ENCODE results near the gene FAAH2.
"Not testable (repeated sequence)": the region's sequence is repeated elsewhere in the genome, so short reads cannot be mapped to it uniquely, and the experiment has no call there.

The FAAH2 gene

DNA sequence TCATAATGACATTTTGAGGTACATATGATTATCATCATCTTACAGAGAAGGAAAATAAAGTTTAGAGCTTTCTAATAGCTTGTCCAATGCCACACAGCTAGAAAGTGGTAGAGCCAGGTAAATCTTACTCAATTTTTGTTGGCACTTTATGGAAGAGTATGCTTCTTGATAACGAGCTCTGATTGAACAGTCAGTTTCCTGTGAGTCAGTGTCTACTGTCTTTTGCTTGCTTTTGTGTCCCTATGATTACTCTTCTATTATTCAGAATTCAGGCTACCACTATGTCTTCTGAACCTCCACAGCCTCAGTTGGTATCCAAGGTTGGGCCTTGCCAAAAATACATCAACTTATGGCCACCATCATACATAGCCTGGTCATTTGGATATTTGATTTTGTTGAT is 2.6 kb downstream of the FAAH2 start:
- Histone ChIP-seq H3K4me2 (no peak overlapping the region), H3K27ac (no peak overlapping the region), H3K27me3 (peaks cover 57% of the 10 kb centered on the region), H4K20me1 (no peaks in the 10 kb centered on the region; the same call in 1 of the 2 replicates), H3K9me3 (no peaks in the 10 kb centered on the region), H3K4me3 (no peak overlapping the region), H3K36me3 (no peaks in the 10 kb centered on the region), H3K4me1 (no peaks in the 10 kb centered on the region), H3K9ac (no peak overlapping the region)
- TF ChIP-seq Cebpa-rat (IDR thresholded peaks at IDR 0.05) = no peak

DNA sequence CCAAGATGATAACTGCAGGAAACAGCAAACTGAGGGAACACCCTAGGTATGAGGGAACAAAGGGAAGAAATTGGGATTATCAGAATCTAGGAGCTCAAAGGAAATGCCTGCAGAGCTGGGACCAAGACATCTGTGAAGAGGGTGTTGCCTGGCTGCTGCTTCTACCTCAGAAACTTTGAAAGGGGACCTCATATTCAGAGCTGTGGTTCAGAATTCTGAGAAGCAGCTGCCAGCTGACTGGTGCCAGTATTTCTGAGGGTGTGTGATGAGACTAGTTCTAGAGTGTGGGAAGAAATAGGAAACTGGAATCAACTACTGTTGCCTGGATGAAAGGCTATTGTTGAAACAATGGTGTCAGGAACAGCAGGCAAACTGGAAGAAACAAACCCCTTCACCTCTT is 8.5 kb downstream of the FAAH2 start:
- no peak for TF ChIP-seq Cebpa-rat (IDR thresholded peaks at IDR 0.05)
- Histone ChIP-seq H3K9ac (no peak overlapping the region), H3K27ac (no peak overlapping the region), H3K36me3 (no peaks in the 10 kb centered on the region), H4K20me1 (no peaks in the 10 kb centered on the region), H3K4me1 (no peaks in the 10 kb centered on the region), H3K4me3 (no peak overlapping the region), H3K9me3 (peaks cover 12% of the 10 kb centered on the region), H3K4me2 (no peak overlapping the region), H3K27me3 (peaks cover 31% of the 10 kb centered on the region)

DNA sequence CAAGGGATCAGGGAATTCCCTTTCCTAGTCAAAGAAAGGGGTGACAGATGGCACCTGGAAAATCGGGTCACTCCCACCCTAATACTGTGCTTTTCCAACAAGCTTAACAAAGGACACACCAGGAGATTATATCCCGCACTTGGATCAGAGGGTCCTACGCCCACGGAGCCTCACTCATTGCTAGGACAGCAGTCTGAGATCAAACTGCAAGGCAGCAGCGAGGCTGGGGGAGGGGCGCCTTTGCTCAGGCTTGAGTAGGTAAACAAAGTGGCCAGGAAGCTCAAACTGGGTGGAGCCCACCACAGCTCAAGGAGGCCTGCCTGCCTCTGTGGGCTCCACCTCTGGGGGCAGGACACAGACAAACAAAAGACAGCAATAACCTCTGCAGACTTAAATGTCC is 9.2 kb downstream of the FAAH2 start:
- not testable (repeated sequence) for H3K4me2 ChIP-seq, H3K9ac ChIP-seq, H3K36me3 ChIP-seq, H4K20me1 ChIP-seq, H3K4me3 ChIP-seq, H3K4me1 ChIP-seq, H3K27ac ChIP-seq
- peaks cover 31% of the 10 kb centered on the region for H3K27me3 ChIP-seq
- peaks cover 12% of the 10 kb centered on the region for H3K9me3 ChIP-seq

DNA sequence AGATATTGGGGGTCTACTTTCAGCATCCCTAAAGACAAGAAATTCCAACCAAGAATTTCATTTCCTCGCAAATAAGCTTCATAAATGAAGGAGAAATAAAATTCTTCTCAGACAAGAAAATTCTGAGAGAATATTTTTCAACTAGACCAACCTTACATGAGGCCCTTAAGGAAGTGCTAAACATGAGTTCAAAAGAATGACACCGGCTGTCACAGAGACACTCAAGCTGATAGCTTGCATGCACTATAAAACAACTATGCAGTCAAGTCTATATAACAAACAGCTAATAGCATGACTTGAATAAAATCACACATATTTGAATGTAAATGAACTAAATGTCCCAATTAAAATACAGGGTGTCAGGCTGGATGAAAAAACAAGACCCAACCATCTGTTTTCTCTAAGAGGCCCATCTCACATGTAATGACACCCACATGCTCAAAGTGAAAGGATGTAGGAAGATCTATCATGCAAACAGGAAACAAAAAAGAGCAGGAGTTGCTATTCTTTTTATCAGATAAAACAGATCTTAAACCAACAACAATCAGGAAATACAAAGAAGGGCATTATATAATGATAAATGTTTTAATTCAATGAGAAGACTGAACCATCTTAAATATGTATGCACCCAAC is 27.2 kb downstream of the FAAH2 start:
- no peak for TF ChIP-seq Cebpa-rat (IDR thresholded peaks at IDR 0.05)
- H3K36me3 ChIP-seq = no peaks in the 10 kb centered on the region
- peaks cover 16% of the 10 kb centered on the region for H3K9me3 ChIP-seq
- H3K4me3 ChIP-seq = no peak overlapping the region
- H3K4me2 ChIP-seq = no peak overlapping the region
- H4K20me1 ChIP-seq = no peaks in the 10 kb centered on the region
- no peak overlapping the region for H3K27ac ChIP-seq
- H3K4me1 ChIP-seq = no peaks in the 10 kb centered on the region
- H3K27me3 ChIP-seq = peaks cover 18% of the 10 kb centered on the region; the same call in 1 of the 2 replicates
- no peak overlapping the region for H3K9ac ChIP-seq

DNA sequence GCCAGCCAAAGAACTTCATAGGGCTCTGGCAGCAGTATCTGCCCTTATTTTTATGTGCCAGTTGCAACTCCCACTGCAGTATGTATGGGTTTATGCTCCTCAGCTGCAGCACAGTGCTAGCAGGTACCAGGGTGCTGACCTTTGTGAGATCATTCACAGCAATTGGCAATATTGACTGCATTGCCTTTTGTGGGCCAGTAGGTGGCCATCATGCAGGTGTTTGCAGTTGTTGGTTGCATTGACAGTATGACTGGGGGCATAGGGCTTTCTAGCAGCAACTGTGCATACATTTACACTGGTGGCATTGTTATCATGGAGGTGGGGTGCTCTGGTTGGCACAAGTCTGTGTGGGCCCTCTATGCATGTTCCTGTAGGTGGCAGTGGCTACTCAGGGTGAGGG is 42.5 kb downstream of the FAAH2 start:
- Histone ChIP-seq H3K4me1 (no peaks in the 10 kb centered on the region), H3K9ac (no peak overlapping the region), H3K9me3 (peaks cover 26% of the 10 kb centered on the region), H3K27me3 (peaks cover 37% of the 10 kb centered on the region), H3K27ac (no peak overlapping the region), H3K4me3 (no peak overlapping the region), H3K4me2 (no peak overlapping the region), H3K36me3 (no peaks in the 10 kb centered on the region), H4K20me1 (no peaks in the 10 kb centered on the region)
- TF ChIP-seq Cebpa-rat (IDR thresholded peaks at IDR 0.05) = no peak

DNA sequence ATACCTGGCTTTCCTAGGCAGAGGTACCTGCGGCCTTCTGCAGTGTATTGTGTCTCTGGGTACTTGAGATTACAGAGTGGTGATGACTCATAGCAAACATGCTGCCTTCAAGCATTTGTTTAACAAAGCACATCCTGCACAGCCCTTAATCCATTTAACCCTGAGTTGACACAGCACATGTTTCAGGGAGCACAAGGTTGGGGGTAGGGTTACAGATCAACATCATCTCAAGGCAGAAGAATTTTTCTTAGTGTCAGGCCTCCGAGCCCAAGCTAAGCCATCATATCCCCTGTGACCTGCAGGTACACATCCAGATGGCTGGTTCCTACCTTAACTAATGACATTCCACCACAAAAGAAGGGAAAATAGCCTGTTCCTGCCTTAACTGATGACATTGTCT is 49.3 kb downstream of the FAAH2 start:
- not testable (repeated sequence) for H3K4me3 ChIP-seq, H3K4me1 ChIP-seq, H3K4me2 ChIP-seq, H4K20me1 ChIP-seq, H3K9ac ChIP-seq, H3K27ac ChIP-seq, H3K36me3 ChIP-seq
- Histone ChIP-seq H3K9me3 (peaks cover 16% of the 10 kb centered on the region), H3K27me3 (peaks cover 92% of the 10 kb centered on the region)

DNA sequence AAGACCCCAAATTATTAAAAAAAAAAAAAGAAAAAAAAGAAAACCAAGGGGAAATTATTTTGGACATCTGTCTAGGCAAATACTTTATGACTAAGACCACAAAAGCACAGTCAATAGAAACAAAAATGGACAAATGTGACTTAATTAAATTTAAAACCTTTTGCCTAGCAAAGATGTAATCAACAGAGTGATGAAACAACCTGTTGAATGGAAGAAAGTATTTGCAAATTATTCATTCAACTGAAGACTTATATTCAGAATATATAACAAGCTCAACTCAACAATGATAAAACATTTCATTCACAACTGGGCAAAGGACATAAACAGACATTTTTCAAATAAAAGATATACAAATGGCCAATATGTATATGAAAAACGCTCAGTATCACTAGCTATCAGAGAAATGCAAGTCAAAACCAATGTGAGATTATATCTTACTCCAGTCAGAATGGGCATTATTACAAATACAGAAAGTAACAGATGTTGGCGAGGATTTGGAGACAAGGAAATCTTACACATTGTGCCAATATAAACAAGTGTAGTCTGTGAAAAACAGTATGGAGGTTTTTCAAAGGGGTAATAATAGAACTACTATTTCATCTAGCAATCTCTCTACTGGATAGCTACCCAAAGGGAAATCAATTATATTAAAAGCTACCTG is 67.1 kb downstream of the FAAH2 start:
- no peak for TF ChIP-seq Cebpa-rat (IDR thresholded peaks at IDR 0.05)
- Histone ChIP-seq H3K9me3 (peaks cover 7% of the 10 kb centered on the region; the same call in 1 of the 2 replicates), H3K27me3 (peaks cover 18% of the 10 kb centered on the region; the same call in 1 of the 2 replicates)

DNA sequence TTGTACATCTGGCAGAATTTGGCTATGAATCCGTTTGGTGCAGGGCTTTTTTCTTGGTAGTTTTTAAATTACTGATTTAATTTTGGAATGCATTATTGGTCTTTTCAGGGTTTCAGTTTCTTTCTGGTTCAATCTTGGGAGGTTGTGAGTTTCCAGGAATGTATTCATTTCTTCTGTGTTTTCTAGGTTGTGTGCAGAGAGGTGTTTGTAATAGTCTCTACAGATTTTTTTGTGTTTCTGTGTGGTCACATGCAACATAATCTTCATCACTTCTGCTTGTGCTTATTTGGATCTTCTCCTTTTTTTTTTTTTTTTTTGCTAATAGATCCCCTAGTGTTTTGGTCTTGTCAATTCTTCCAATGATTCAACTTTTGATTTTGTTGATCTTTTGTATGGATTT is 77.6 kb downstream of the FAAH2 start:
- Histone ChIP-seq H3K9ac (no peak overlapping the region), H3K36me3 (no peaks in the 10 kb centered on the region), H3K27ac (no peak overlapping the region), H3K9me3 (no peaks in the 10 kb centered on the region), H3K4me2 (no peak overlapping the region), H3K4me3 (no peak overlapping the region), H3K27me3 (peaks cover 59% of the 10 kb centered on the region), H4K20me1 (no peaks in the 10 kb centered on the region), H3K4me1 (no peaks in the 10 kb centered on the region)
- no peak for TF ChIP-seq Cebpa-rat (IDR thresholded peaks at IDR 0.05)

More for the DNA sequence above, 67.1 kb downstream of the FAAH2 start:
- Histone ChIP-seq H3K4me3 (no peak overlapping the region), H3K36me3 (no peaks in the 10 kb centered on the region), H4K20me1 (no peaks in the 10 kb centered on the region), H3K9ac (no peak overlapping the region), H3K4me2 (no peak overlapping the region), H3K27ac (no peak overlapping the region), H3K4me1 (no peaks in the 10 kb centered on the region)

DNA sequence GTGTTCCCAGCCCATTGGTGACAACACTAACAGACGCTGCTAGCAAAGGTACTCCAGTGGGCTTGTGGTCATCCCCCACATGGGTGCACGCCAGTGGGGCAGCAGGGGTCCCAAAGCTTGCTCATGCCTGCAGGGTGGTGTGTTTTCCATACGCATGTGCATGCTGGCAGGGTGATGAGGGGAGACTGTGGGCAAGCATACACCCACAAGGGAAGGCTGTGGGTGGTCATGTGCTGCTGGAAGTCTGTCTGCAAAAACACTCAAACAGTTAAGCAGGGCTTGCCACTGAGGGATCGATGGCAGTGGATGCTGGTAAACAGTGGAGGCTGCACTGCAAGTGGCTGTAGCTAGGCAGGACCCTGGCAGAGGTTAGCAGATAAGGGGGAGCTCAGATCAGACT is 79.9 kb downstream of the FAAH2 start:
- H3K9me3 ChIP-seq = no peaks in the 10 kb centered on the region
- no peak overlapping the region for H3K9ac ChIP-seq
- TF ChIP-seq Cebpa-rat (IDR thresholded peaks at IDR 0.05) = no peak
- H3K27ac ChIP-seq = no peak overlapping the region
- H3K36me3 ChIP-seq = no peaks in the 10 kb centered on the region
- H3K4me3 ChIP-seq = no peak overlapping the region
- H4K20me1 ChIP-seq = no peaks in the 10 kb centered on the region
- H3K27me3 ChIP-seq = peaks cover 61% of the 10 kb centered on the region
- H3K4me1 ChIP-seq = no peaks in the 10 kb centered on the region
- H3K4me2 ChIP-seq = no peak overlapping the region

DNA sequence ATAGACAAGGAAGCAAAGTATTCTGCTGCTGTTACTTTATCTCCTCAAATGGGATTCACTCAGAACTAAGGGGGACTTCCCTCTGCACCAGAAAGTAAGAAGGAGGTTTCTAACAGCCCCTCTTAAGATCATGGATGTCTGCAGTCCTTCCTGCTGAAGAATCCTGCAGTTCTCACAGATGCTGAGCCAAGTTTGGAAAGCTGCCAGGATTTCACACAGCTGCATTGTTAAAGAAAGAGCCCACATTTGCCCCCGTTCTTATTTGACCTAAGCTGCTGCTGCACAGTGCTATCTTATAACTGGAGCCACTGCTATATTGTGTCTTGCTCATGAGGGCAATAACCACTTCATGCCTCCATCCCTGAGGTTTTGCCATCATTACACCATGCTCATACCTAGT is 81.1 kb downstream of the FAAH2 start:
- H3K36me3 ChIP-seq = no peaks in the 10 kb centered on the region
- no peaks in the 10 kb centered on the region for H3K4me1 ChIP-seq
- H3K27ac ChIP-seq = no peak overlapping the region
- TF ChIP-seq Cebpa-rat (IDR thresholded peaks at IDR 0.05) = no peak
- H3K9ac ChIP-seq = no peak overlapping the region
- H3K27me3 ChIP-seq = peaks cover 50% of the 10 kb centered on the region
- no peaks in the 10 kb centered on the region for H4K20me1 ChIP-seq
- H3K4me2 ChIP-seq = no peak overlapping the region
- no peak overlapping the region for H3K4me3 ChIP-seq
- H3K9me3 ChIP-seq = no peaks in the 10 kb centered on the region
